Measurements from ENCODE around the gene KRT1. TPM values are rescaled to one million over a fixed set of nuclear protein-coding genes. Genes with fewer than 3 reads are reported as not detected.

Gene KRT1
- total and polyA plus RNA-seq, 10 of the 15 experiments (the other 5 are each of a cell fraction or from before 2014, with no cell fraction given), result not detected

DNA sequence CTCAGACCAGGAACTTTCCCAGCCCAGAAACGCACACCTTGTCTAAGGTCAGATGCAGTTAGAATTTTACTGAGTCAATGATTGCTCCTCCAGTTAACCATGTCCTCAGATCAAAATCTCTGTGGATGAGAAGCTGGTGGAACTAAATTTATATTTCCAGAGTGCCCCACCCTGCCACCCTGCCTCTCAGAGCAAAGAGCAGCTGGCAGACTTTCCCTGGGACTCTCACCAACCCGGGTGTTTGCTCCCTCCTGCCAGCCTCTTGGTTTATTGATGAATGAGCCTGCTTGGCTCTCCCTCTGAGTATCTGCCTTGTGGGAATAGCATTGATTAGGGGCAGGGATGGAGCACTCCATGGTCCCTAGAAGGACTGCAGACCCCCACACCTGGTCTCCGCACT is 5.9 kb upstream of the KRT1 start:
- ChIA-PET POLR2A (no interaction called here), CTCF (no interaction called here), RAD21 (ENCODE audit: unreplicated experiment) (no interaction called here), SMC1A (ENCODE audit: uncharacterized antibody, unreplicated experiment) (no interaction called here)
- BruUV-seq (replicated peaks), result no TSS peak
- H3K4me2 ChIP-seq (ENCODE audit: control insufficient read depth, insufficient read depth), result no peak overlapping the region
- no peak overlapping the region for H3K4me3 ChIP-seq
- in situ Hi-C loops (cut with MboI), result no loop called here
- no peaks in the 10 kb centered on the region for H3K4me1 ChIP-seq (ENCODE audit: control insufficient read depth, insufficient read depth, low read length)
- no peak overlapping the region for H3K27ac ChIP-seq (ENCODE audit: control insufficient read depth, insufficient read depth)
- no peak for DNase-seq (ENCODE audit: low read depth, low spot score)
- FAIRE-seq, result no peak
- WGBS (ENCODE audit: insufficient coverage, insufficient replicate concordance, low lambda C conversion rate, missing lambda C conversion rate), result 30% methylated on average over 3 of the region's 3 CpGs
- no peak for ATAC-seq
- no peaks in the 10 kb centered on the region for H3K79me2 ChIP-seq (ENCODE audit: control insufficient read depth, insufficient read depth, low read length)
- peaks cover 4% of the 10 kb centered on the region; the same call in 1 of the 2 replicates for H4K20me1 ChIP-seq (ENCODE audit: control insufficient read depth, insufficient read depth)
- H2AFZ ChIP-seq (ENCODE audit: control insufficient read depth, low read depth, low read length), result no peak overlapping the region
- H3K27me3 ChIP-seq (replicated peaks in 1 of 2; ENCODE audit: control insufficient read depth in 2 of 2, insufficient read depth in 2 of 2, low read length in 1 of 2), result peaks cover 6 to 12% of the 10 kb centered on the region in 2 experiments
- intact Hi-C loops (cut with micrococcal nuclease; ENCODE audit: unreplicated experiment), result no loop called here
- H3K9ac ChIP-seq (ENCODE audit: control insufficient read depth, insufficient read depth, low read length), result no peak overlapping the region
- no peaks in the 10 kb centered on the region for H3K9me3 ChIP-seq (replicated peaks; ENCODE audit: control insufficient read depth, insufficient read depth, low read length)
- no peaks in the 10 kb centered on the region for H3K36me3 ChIP-seq (ENCODE audit: control insufficient read depth in 2 of 2, insufficient read depth in 2 of 2, low read length in 1 of 2)
- TF ChIP-seq ESRRA (IDR thresholded peaks at IDR 0.05; ENCODE audit: low read length) (no peak), KLF5 (IDR thresholded peaks at IDR 0.05; ENCODE audit: partially characterized antibody) (no peak), PAX5 (IDR thresholded peaks at IDR 0.05; ENCODE audit: borderline replicate concordance, low read depth, low read length) (no peak), ATF2 (IDR thresholded peaks at IDR 0.05; ENCODE audit: low read length) (no peak), TCF12 (IDR thresholded peaks at IDR 0.05; ENCODE audit: low read depth, low read length) (no peak), NFIC (IDR thresholded peaks at IDR 0.05; ENCODE audit: low read depth, low read length) (no peak), NR2C1 (IDR thresholded peaks at IDR 0.05) (no peak), SP1 (IDR thresholded peaks at IDR 0.05; ENCODE audit: low read depth, low read length) (no peak), CBFB (IDR thresholded peaks at IDR 0.05; ENCODE audit: low read depth) (no peak), RELA (IDR thresholded peaks at IDR 0.05; ENCODE audit: borderline replicate concordance, partially characterized antibody) (no peak), FOS (IDR thresholded peaks at IDR 0.05; ENCODE audit: borderline replicate concordance, extremely low read depth, insufficient read length) (no peak), HDAC6 (IDR thresholded peaks at IDR 0.05; ENCODE audit: unreplicated experiment) (no peak), SMAD5 (IDR thresholded peaks at IDR 0.05; ENCODE audit: low read depth) (no peak), RUNX3 (IDR thresholded peaks at IDR 0.05; ENCODE audit: low read length) (no peak)
- TF ChIP-seq, protein P1, sequence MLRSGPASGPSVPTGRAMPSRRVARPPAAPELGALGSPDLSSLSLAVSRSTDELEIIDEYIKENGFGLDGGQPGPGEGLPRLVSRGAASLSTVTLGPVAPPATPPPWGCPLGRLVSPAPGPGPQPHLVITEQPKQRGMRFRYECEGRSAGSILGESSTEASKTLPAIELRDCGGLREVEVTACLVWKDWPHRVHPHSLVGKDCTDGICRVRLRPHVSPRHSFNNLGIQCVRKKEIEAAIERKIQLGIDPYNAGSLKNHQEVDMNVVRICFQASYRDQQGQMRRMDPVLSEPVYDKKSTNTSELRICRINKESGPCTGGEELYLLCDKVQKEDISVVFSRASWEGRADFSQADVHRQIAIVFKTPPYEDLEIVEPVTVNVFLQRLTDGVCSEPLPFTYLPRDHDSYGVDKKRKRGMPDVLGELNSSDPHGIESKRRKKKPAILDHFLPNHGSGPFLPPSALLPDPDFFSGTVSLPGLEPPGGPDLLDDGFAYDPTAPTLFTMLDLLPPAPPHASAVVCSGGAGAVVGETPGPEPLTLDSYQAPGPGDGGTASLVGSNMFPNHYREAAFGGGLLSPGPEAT (IDR thresholded peaks at IDR 0.05; ENCODE audit: low read depth), result no peak
- TF ChIP-seq, protein P2, sequence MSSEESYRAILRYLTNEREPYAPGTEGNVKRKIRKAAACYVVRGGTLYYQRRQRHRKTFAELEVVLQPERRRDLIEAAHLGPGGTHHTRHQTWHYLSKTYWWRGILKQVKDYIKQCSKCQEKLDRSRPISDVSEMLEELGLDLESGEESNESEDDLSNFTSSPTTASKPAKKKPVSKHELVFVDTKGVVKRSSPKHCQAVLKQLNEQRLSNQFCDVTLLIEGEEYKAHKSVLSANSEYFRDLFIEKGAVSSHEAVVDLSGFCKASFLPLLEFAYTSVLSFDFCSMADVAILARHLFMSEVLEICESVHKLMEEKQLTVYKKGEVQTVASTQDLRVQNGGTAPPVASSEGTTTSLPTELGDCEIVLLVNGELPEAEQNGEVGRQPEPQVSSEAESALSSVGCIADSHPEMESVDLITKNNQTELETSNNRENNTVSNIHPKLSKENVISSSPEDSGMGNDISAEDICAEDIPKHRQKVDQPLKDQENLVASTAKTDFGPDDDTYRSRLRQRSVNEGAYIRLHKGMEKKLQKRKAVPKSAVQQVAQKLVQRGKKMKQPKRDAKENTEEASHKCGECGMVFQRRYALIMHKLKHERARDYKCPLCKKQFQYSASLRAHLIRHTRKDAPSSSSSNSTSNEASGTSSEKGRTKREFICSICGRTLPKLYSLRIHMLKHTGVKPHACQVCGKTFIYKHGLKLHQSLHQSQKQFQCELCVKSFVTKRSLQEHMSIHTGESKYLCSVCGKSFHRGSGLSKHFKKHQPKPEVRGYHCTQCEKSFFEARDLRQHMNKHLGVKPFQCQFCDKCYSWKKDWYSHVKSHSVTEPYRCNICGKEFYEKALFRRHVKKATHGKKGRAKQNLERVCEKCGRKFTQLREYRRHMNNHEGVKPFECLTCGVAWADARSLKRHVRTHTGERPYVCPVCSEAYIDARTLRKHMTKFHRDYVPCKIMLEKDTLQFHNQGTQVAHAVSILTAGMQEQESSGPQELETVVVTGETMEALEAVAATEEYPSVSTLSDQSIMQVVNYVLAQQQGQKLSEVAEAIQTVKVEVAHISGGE (CRISPR knock-in tag; IDR thresholded peaks at IDR 0.05), result no peak
- TF ChIP-seq, protein P3, sequence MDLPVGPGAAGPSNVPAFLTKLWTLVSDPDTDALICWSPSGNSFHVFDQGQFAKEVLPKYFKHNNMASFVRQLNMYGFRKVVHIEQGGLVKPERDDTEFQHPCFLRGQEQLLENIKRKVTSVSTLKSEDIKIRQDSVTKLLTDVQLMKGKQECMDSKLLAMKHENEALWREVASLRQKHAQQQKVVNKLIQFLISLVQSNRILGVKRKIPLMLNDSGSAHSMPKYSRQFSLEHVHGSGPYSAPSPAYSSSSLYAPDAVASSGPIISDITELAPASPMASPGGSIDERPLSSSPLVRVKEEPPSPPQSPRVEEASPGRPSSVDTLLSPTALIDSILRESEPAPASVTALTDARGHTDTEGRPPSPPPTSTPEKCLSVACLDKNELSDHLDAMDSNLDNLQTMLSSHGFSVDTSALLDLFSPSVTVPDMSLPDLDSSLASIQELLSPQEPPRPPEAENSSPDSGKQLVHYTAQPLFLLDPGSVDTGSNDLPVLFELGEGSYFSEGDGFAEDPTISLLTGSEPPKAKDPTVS (IDR thresholded peaks at IDR 0.05; ENCODE audit: low read depth, low read length), result no peak
- TF ChIP-seq, protein P4, sequence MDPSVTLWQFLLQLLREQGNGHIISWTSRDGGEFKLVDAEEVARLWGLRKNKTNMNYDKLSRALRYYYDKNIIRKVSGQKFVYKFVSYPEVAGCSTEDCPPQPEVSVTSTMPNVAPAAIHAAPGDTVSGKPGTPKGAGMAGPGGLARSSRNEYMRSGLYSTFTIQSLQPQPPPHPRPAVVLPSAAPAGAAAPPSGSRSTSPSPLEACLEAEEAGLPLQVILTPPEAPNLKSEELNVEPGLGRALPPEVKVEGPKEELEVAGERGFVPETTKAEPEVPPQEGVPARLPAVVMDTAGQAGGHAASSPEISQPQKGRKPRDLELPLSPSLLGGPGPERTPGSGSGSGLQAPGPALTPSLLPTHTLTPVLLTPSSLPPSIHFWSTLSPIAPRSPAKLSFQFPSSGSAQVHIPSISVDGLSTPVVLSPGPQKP (IDR thresholded peaks at IDR 0.05; ENCODE audit: low read depth, low read length), result no peak

Data from GM12878 (cell line).